ENCODE measurements around the gene AGTRAP. TPM values are rescaled to one million over a fixed set of nuclear protein-coding genes. Genes with fewer than 3 reads are reported as not detected.

AGTRAP gene
- total RNA-seq, 1 donor: 38.9 TPM

GRCh38 chr1:11757047-11757446, 21.1 kb downstream of the AGTRAP start:
- no peak for TF ChIP-seq CTCF (IDR thresholded peaks at IDR 0.05; ENCODE audit: insufficient read depth, low read depth, low read length)
- no peak for DNase-seq (ENCODE audit: low read depth)
- no peak overlapping the region for H3K4me3 ChIP-seq (ENCODE audit: low read depth, low read length)

- no peak for TF ChIP-seq CTCF (IDR thresholded peaks at IDR 0.05; ENCODE audit: insufficient read depth, low read depth, low read length)
- H3K4me3 ChIP-seq (ENCODE audit: low read depth, low read length): no peak overlapping the region
- DNase-seq (ENCODE audit: low read depth): no peak
These were observed 23.9 kb downstream of the AGTRAP start for GRCh38 chr1:11759791-11760190.

- DNase-seq (ENCODE audit: low read depth): no peak
- H3K4me3 ChIP-seq (ENCODE audit: low read depth, low read length): no peak overlapping the region
- TF ChIP-seq CTCF (IDR thresholded peaks at IDR 0.05; ENCODE audit: insufficient read depth, low read depth, low read length): no peak
These were observed 25.3 kb downstream of the AGTRAP start for GRCh38 chr1:11761285-11761684.

GRCh38 chr1:11761988-11762406, 26.1 kb downstream of the AGTRAP start, which contains the start of gene C1orf167:
Gene C1orf167, plus strand, starts transcription at chr1:11762193. Its CDS starts 2,208 bp downstream, at chr1:11764401.
- DNase-seq (ENCODE audit: low read depth): no peak
- no peak for TF ChIP-seq CTCF (IDR thresholded peaks at IDR 0.05; ENCODE audit: insufficient read depth, low read depth, low read length)
- H3K4me3 ChIP-seq (ENCODE audit: low read depth, low read length): no peak within 1 kb of the TSS

- TF ChIP-seq CTCF (IDR thresholded peaks at IDR 0.05; ENCODE audit: insufficient read depth, low read depth, low read length): no peak
- H3K4me3 ChIP-seq (ENCODE audit: low read depth, low read length): no peak overlapping the region
- DNase-seq (ENCODE audit: low read depth): no peak
These were observed 28.2 kb downstream of the AGTRAP start for GRCh38 chr1:11764115-11764514.

GRCh38 chr1:11764519-11764918, 28.6 kb downstream of the AGTRAP start:
- H3K4me3 ChIP-seq (ENCODE audit: low read depth, low read length): no peak overlapping the region
- no peak for DNase-seq (ENCODE audit: low read depth)
- no peak for TF ChIP-seq CTCF (IDR thresholded peaks at IDR 0.05; ENCODE audit: insufficient read depth, low read depth, low read length)
